NCI-H510A treated with DMSO at 0.1 percent for 48 hours (cell line): Measurements from ENCODE around the gene SRBD1.

Experiments used
- DNase-seq: peaks from one replicate; lab custom pipeline; 2025; lab: John Stamatoyannopoulos, UW

SRBD1 gene

DNA sequence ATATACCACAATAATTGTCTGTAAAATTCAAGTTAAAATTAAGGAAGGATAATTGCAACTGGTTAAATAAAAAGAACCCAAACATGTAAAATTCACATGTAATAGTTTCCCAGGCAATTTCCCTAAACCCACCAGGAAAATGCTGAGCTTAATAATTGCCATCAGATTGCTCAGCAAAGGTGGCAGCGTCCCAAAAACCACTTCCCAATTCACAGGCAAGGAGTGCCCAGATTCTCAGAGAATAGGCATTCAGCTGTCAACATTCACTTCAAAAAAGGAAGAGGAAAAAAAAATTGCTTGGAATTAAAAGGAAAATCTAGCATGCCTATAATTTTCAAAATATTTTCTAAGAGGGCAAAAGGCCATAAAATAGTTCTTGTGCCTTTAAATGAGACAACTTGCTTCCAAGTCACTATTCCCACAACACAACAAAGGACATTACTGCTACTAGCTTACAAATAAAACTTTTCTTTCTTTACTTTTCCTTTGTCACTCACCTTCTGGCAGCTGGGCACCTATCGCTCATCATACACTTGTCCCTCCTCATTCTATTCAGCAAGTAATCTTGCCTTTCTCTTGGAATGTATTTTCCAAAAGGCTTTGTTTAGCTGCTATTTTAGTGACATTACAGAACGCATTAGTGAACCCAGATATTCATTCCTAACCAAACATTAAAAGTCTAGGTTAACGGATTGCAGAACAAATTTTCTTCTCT lies 15.2 kb downstream of the SRBD1 start:
- DNase-seq: no peak

DNA sequence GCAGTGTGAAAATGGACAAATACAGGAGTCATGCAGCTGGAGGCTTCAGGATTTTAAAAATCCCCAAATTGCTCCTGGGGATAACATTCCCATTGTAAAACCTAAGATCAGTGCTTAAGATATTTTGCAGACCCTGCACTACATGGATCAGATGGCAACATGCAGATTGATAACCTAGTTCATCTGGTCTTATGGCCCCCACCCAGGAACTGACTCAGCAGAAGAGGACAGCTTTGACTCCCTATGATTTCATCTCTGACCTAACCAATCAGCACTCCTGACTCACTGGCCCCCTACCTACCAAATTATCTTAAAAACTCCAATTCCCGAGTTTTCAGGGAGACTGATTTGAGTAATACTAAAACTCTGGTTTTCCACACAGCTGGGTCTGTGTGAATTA lies 20.0 kb downstream of the SRBD1 start:
- DNase-seq: no peak

DNA sequence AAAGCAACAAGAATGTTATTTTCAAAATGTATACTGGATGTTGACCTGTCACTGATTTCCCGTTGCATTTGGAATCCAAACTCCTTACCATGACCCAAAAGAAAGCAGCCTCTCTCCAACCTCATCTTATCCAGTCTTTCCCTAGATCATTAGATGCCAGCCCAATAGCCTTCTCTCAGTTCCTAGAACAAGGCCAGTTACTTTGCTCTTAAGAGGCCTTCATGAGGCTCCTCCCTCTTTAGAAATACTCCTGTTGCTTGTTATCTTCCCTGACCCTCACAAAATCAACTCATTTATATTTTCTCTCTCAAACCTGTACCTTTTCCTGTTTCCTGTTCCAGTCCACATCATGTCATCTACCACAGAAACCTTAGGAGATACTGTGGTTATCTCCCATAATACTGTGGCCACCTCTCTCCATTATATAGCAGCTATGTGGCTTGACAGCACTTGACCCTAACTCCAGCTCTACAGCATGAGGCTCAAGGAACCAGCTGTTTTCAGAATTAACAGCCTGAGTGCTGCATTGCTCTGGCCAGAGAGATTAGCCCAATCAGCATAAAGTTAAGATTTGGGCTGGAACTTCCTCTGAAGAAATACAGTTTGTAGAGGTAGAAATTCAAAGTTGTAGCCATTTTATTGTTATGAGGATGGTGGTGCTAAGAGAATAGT lies 22.8 kb downstream of the SRBD1 start:
- DNase-seq: no peak

DNA sequence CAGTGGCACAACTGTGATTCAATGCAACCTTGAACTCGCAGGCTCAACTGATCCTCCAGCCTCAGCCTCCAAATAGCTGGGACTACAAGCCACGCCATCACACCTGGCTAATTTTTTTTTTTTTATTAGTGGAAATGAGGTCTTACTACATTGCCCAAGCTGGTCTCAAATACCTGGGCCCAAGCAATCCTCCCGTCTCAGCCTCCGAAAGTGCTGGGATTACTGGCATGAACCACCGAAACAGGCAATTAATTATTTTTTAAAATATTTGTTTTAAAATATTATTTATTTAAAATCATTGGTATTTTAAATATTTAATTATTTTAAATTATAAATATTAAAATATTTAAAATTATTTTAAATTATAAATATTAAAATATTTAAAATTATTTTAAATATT lies 24.5 kb downstream of the SRBD1 start:
- DNase-seq: no peak

GRCh38 chr2:45585267-45585861 lies 25.7 kb downstream of the SRBD1 start:
- DNase-seq: peak; percentile 45

DNA sequence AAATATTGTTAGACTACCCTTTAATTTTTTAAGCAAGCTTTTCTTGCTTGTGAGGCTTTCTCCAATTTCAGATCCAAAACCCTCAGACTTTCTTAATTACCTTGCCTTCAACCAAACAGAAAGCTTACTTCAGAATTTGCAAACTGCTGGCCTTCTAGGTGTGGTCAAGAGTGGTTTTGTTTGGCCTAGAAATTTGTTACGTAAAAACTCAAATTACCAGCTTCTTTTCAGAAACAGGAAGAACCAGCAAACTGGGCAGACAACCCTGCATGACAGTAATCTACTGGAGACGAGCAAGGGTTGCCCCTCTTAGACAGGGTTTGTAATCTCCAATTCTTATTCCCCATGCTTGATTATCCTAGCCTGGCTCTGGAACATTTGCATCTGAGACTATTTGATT lies 27.1 kb downstream of the SRBD1 start:
- DNase-seq: no peak

DNA sequence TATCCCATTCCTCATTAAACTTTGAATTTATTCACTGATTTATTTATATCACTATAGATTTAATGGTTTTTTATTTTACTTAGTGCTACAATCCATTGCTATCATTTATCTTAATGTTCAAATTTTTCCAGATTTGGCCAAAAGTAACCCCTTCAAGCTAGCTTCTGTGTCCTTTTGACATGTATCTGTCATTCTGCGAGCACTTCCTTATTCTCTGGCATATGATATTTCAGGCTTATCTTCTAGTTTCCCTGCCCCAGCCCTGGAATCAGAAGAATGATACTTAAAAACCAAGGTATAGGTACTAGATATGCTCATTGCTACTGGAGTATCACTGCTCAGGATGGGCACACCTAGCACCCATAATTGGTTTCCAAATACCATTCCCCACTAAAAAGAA lies 28.5 kb downstream of the SRBD1 start:
- no peak for DNase-seq

GRCh38 chr2:45578056-45578843 lies 32.8 kb downstream of the SRBD1 start:
- no peak for DNase-seq

DNA sequence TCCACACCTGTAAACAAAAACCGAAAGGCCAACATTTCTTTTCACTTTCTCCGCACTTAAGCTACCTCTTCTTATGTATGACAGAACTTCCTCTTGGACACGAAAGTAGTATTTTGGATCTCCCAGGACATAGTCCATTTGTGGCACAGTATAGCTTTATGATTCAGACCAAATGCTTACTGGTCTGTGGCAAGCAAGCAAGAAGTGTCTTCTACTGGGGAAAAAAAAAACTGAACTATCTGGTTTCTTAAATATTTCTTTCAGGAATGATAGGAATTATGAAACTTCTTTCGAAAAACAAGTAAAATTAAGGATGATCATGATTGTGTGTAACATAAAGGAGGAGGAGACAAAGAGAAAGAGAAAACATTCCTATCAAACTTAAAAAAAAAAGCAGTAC lies 33.6 kb downstream of the SRBD1 start:
- DNase-seq: no peak

GRCh38 chr2:45575881-45576280 lies 35.2 kb downstream of the SRBD1 start:
- DNase-seq: no peak

GRCh38 chr2:45572979-45573378 lies 38.1 kb downstream of the SRBD1 start:
- no peak for DNase-seq

GRCh38 chr2:45571940-45572339 lies 39.1 kb downstream of the SRBD1 start:
- DNase-seq: no peak

DNA sequence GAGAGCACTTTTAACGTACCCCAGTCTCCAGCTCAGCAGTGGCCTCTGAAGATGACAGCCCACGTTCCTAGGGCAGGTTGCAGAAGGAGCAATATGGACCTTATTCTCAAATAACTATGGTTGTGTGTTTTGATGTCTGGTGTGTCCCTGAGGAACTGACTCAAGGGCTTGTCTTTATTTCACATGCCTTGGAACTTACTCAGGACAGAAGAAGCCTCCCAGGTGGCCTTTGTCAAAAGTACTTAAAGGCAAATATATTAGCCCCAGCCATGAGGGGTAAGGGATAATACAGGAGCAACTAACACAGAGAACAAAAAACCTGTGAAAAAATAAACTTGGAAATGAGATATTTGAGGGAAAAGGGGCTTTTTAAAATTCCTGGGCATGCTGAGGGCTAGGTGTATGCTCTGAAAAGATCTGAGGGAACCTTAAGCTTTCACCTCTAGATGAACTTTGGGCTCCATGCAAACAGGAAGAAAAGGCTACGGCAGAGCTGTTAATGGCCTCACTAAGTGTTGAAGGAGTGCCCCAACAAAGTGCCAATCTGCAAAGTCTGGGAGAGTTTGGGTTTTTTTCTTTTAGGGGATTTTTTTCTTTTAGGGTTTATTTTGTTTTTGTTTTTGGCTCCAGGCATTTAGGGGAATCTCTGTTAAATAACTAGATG lies 40.3 kb downstream of the SRBD1 start:
- no peak for DNase-seq

GRCh38 chr2:45568935-45569334 lies 42.1 kb downstream of the SRBD1 start:
- DNase-seq: no peak

- no peak for DNase-seq
Observed at GRCh38 chr2:45567974-45568789, 42.9 kb downstream of the SRBD1 start.

- no peak for DNase-seq
Observed at GRCh38 chr2:45567288-45567963, 43.6 kb downstream of the SRBD1 start.

GRCh38 chr2:45559436-45559835 lies 51.6 kb downstream of the SRBD1 start:
- no peak for DNase-seq

- DNase-seq: no peak
Observed at GRCh38 chr2:45554742-45555140, 56.3 kb downstream of the SRBD1 start.

DNA sequence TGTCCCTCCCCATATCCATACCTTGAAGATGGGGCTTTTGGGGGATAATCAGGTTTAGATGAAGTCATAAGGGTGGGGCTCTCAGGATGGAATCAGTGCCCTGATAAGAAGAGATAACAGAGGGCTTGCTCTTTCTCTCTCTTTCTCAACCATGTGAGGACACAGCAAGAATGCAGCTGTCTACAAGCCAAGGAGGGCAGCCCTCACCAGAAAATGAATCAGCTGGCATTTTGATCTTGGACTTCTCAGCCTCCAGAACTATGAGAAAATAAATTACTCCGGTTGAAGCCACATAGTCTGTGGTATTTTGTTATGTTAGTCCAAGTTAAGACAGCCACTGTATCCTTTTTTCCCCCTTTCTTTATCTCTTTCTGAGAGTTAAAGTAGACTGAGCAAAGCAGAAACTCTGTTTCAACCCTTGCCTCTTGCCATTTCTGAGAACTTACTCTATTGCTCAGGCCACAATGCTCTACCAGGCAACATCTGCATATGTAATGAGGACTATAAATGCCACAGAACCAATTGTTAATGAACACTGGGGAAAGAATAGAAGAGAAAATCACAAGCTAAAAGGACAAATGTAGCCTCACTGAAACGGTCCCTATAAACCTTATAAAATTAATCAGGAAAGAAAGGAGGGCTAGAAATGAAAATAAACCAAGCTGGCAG lies 56.9 kb downstream of the SRBD1 start:
- DNase-seq: no peak

DNA sequence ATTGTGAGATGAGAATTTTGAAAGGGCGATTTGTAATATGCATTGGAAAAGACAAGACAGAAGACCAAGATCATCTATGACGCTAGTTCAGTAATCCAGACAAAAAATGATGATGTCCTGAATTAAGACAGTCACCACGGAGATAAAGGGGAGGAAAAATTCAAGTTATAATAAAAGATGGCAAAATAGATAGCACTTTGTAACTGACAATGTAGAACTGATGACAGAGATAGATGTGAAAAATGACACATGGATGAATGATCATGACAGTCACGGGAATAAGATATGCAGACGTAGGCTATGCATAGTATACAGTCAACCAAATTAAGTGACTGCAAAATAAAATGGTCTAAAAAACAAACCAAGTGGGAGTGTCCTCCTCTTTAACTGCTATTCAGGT lies 59.2 kb downstream of the SRBD1 start:
- no peak for DNase-seq
